ENCODE data around the gene TSPAN4. TPM values are rescaled to one million over a fixed set of nuclear protein-coding genes. Genes with fewer than 3 reads are reported as not detected.

The TSPAN4 gene
- total RNA-seq, 1 experiment from 2014 or later = 50.3 TPM

GRCh38 chr11:802018-802617 lies 40.5 kb upstream of the TSPAN4 start:
- CTCF ChIA-PET = no interaction called here

More at GRCh38 chr11:802018-802617, 40.5 kb upstream of the TSPAN4 start:
- H2AFZ ChIP-seq (ENCODE audit: low read depth, low read length, poor library complexity, severe bottlenecking) = no peak overlapping the region
- H3K9me2 ChIP-seq (ENCODE audit: insufficient read depth) = no peaks in the 10 kb centered on the region
- H4K20me1 ChIP-seq (ENCODE audit: insufficient read depth) = no peaks in the 10 kb centered on the region
- H3K4me2 ChIP-seq (ENCODE audit: low read length) = no peak overlapping the region
- H3K4me3 ChIP-seq (replicated peaks in 1 of 2; ENCODE audit: low read depth in 1 of 2, low read length in 2 of 2) = no peak overlapping the region
- intact Hi-C loops (cut with micrococcal nuclease) = no loop called here
- H3K9ac ChIP-seq (ENCODE audit: low read length) = no peak overlapping the region
- BruUV-seq (replicated peaks) = no TSS peak
- ATAC-seq (no peak), DNase-seq (ENCODE audit: low read depth, low spot score) (no peak)
- peaks cover 0 to 9% of the 10 kb centered on the region in 2 experiments; a peak in 1 of 4 replicates for H3K36me3 ChIP-seq (ENCODE audit: control insufficient read depth in 1 of 2, insufficient read depth in 2 of 2, low read length in 2 of 2)
- H3K27me3 ChIP-seq (ENCODE audit: insufficient read depth, low read length) = no peaks in the 10 kb centered on the region
- H3K79me2 ChIP-seq (ENCODE audit: insufficient read depth, low read length) = peaks cover 17% of the 10 kb centered on the region
- TF ChIP-seq POLR2AphosphoS5 (IDR thresholded peaks at IDR 0.05; ENCODE audit: low read depth, low read length) (no peak), ZFX (IDR thresholded peaks at IDR 0.05) (no peak), SP1 (IDR thresholded peaks at IDR 0.05; ENCODE audit: low read depth) (no peak), EZH2phosphoT487 (IDR thresholded peaks at IDR 0.05; ENCODE audit: borderline replicate concordance) (no peak), REST (IDR thresholded peaks at IDR 0.05; ENCODE audit: low read depth) (no peak), SRF (IDR thresholded peaks at IDR 0.05; ENCODE audit: low read depth) (no peak), JUND (IDR thresholded peaks at IDR 0.05) (no peak), TCF7L2 (IDR thresholded peaks at IDR 0.05; ENCODE audit: borderline replicate concordance, extremely low read depth, insufficient read depth, insufficient read length) (no peak), ZNF274 (IDR thresholded peaks at IDR 0.05; ENCODE audit: low read depth, low read length) (no peak), FOSL1 (IDR thresholded peaks at IDR 0.05; ENCODE audit: low read depth) (no peak), EZH2 (IDR thresholded peaks at IDR 0.05) (no peak), YY1 (IDR thresholded peaks at IDR 0.05; ENCODE audit: extremely low read depth, insufficient replicate concordance, low read depth, low read length) (no peak), CBX3 (IDR thresholded peaks at IDR 0.05; ENCODE audit: low read depth) (no peak), ELF1 (IDR thresholded peaks at IDR 0.05; ENCODE audit: borderline replicate concordance, low read depth) (no peak)
- TF ChIP-seq, protein P1, sequence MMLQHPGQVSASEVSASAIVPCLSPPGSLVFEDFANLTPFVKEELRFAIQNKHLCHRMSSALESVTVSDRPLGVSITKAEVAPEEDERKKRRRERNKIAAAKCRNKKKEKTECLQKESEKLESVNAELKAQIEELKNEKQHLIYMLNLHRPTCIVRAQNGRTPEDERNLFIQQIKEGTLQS (IDR thresholded peaks at IDR 0.05) = no peak
- no peaks in the 10 kb centered on the region for H3K9me3 ChIP-seq (ENCODE audit: control insufficient read depth in 1 of 2, insufficient read depth in 1 of 2, low read depth in 1 of 2, low read length in 2 of 2)
- ChIA-PET RAD21 (ENCODE audit: low non-redundant PET in 1 of 2, low total read pairs in 2 of 2, uncharacterized antibody in 2 of 2, unreplicated experiment in 2 of 2) (no interaction called here), POLR2A (no interaction called here)
- H3K4me1 ChIP-seq (ENCODE audit: control insufficient read depth in 1 of 2, insufficient read depth in 2 of 2, low read length in 2 of 2) = peaks cover 21 to 32% of the 10 kb centered on the region in 2 experiments
- H3K27ac ChIP-seq (ENCODE audit: low read depth, low read length) = no peak overlapping the region; the same call in 1 of the 2 replicates

All from HCT116 (cell line).